Activated naive CD4-positive, alpha-beta T cell treated with anti-CD3 and anti-CD28 coated beads for 36 hours (primary cell): ENCODE data around the gene CPEB1. TPM values are rescaled to one million over a fixed set of nuclear protein-coding genes. Genes with fewer than 3 reads are reported as not detected.
"Not testable (repeated sequence)": the region's sequence is repeated elsewhere in the genome, so short reads cannot be mapped to it uniquely, and the experiment has no call there.

Experiments used
- CTCF ChIA-PET: fragments of 350-600 bp; sonication (Branson Sonifier 250); formaldehyde crosslinking; loops from one replicate; lab custom pipeline; 2021; ENCODE audit warnings: antibody characterized with exemption; lab: Charles Lee
- DNase-seq: peaks from one replicate; pipeline ENCODE4 v3.0.0-alpha.2; 2020
- H3K27ac Mint-ChIP-seq: one replicate; pipeline ENCODE4 v1.8.0; 2021; ENCODE audit warnings: mild to moderate bottlenecking, mixed read lengths
- H3K27me3 Mint-ChIP-seq: one replicate; pipeline ENCODE4 v1.8.0; 2021; ENCODE audit warnings: low read depth, mixed read lengths
- H3K36me3 Mint-ChIP-seq: one replicate; pipeline ENCODE4 v1.8.0; 2021; ENCODE audit warnings: low read depth, mixed read lengths
- H3K4me1 Mint-ChIP-seq: one replicate; pipeline ENCODE4 v1.8.0; 2021; ENCODE audit warnings: low read depth, mixed read lengths
- H3K4me3 Mint-ChIP-seq: one replicate; pipeline ENCODE4 v1.8.0; 2021; ENCODE audit warnings: mild to moderate bottlenecking, moderate library complexity, mixed read lengths
- H3K9me3 Mint-ChIP-seq: one replicate; pipeline ENCODE4 v1.8.0; 2021; ENCODE audit warnings: mixed read lengths
- intact Hi-C: fragments of 100-400 bp; cut with micrococcal nuclease; formaldehyde crosslinking; loops from one replicate; pipeline ENCODE4 v1.15.1; 2023
- total RNA-seq, 2 experiments: library from RNA; stranded (reverse); gene quantifications; one replicate each; pipeline ENCODE4 v1.2.3, GENCODE V29; 2021

Gene CPEB1
- total RNA-seq, 2 experiments from 2014 or later, result 0.10 TPM; not detected in 1

- intact Hi-C loops, result loop anchor here (1.0 kb wide), 6 partner anchors 141 to 528 kb away; partner anchors contain the start of genes AP3B2, BTBD1 and C15orf40
- Mint-ChIP-seq H3K27me3 (no peaks in the 10 kb centered on the region), H3K9me3 (no peaks in the 10 kb centered on the region), H3K36me3 (peaks cover 56% of the 10 kb centered on the region), H3K27ac (peak overlapping the region; percentile 96), H3K4me1 (peaks cover 34% of the 10 kb centered on the region), H3K4me3 (peak overlapping the region; percentile 85)
- DNase-seq, result peak; percentile 17
- CTCF ChIA-PET, result interaction anchor here (0.6 to 2.3 kb wide), 4 partner anchors 9 to 1591 kb away, joined by 3 to 17 read pairs (median 10); no protein-coding TSS in a partner anchor
Measured at GRCh38 chr15:82539691-82540054, 107.5 kb downstream of the CPEB1 start.

- CTCF ChIA-PET, result interaction anchor here (0.6 to 2.3 kb wide), 4 partner anchors 8 to 1590 kb away, joined by 3 to 17 read pairs (median 8); no protein-coding TSS in a partner anchor
- H3K4me3 Mint-ChIP-seq, result peak overlapping the region; percentile 85
- peak overlapping the region; percentile 96 for H3K27ac Mint-ChIP-seq
- no peaks in the 10 kb centered on the region for H3K27me3 Mint-ChIP-seq
- H3K4me1 Mint-ChIP-seq, result peaks cover 39% of the 10 kb centered on the region
- intact Hi-C loops, result no loop called here
- no peaks in the 10 kb centered on the region for H3K9me3 Mint-ChIP-seq
- peaks cover 62% of the 10 kb centered on the region for H3K36me3 Mint-ChIP-seq
- no peak for DNase-seq
Measured at GRCh38 chr15:82538961-82539690, 108.0 kb downstream of the CPEB1 start.

GRCh38 chr15:82537351-82537908 lies 109.7 kb downstream of the CPEB1 start:
- H3K4me1 Mint-ChIP-seq, result peaks cover 39% of the 10 kb centered on the region
- peak overlapping the region; percentile 85 for H3K4me3 Mint-ChIP-seq
- H3K27ac Mint-ChIP-seq, result peak overlapping the region; percentile 96
- no peaks in the 10 kb centered on the region for H3K27me3 Mint-ChIP-seq
- CTCF ChIA-PET, result interaction anchor here (1.4 kb wide), 1 partner anchor 9 kb away, joined by 3 read pairs; no protein-coding TSS in a partner anchor
- intact Hi-C loops, result no loop called here
- H3K36me3 Mint-ChIP-seq, result peaks cover 69% of the 10 kb centered on the region
- H3K9me3 Mint-ChIP-seq, result no peaks in the 10 kb centered on the region
- no peak for DNase-seq

GRCh38 chr15:82536409-82537350 lies 110.5 kb downstream of the CPEB1 start:
- Mint-ChIP-seq H3K27ac (peak overlapping the region; percentile 96), H3K4me3 (peak overlapping the region; percentile 85), H3K4me1 (peaks cover 39% of the 10 kb centered on the region), H3K27me3 (no peaks in the 10 kb centered on the region), H3K36me3 (peaks cover 69% of the 10 kb centered on the region), H3K9me3 (no peaks in the 10 kb centered on the region)
- CTCF ChIA-PET, result interaction anchor here (1.2 kb wide), 1 partner anchor 463 kb away, joined by 5 read pairs; no protein-coding TSS in a partner anchor
- no peak for DNase-seq
- intact Hi-C loops, result no loop called here

GRCh38 chr15:82535566-82536408 lies 111.4 kb downstream of the CPEB1 start:
- Mint-ChIP-seq H3K36me3 (peaks cover 64% of the 10 kb centered on the region), H3K27me3 (no peaks in the 10 kb centered on the region), H3K4me3 (no peak overlapping the region), H3K27ac (peak overlapping the region; percentile 96), H3K4me1 (peaks cover 42% of the 10 kb centered on the region), H3K9me3 (no peaks in the 10 kb centered on the region)
- DNase-seq, result no peak
- intact Hi-C loops, result no loop called here
- CTCF ChIA-PET, result interaction anchor here (1.2 kb wide), 1 partner anchor 464 kb away, joined by 5 read pairs; no protein-coding TSS in a partner anchor

- CTCF ChIA-PET, result interaction anchor here (1.2 kb wide), 2 partner anchors 465 to 476 kb away, joined by 3 to 5 read pairs; partner anchors contain the start of gene C15orf40
Measured at GRCh38 chr15:82535151-82535550, 112.0 kb downstream of the CPEB1 start.

GRCh38 chr15:82534457-82534861 lies 112.7 kb downstream of the CPEB1 start:
- H3K4me3 Mint-ChIP-seq, DNase-seq, H3K9me3 Mint-ChIP-seq, H3K27me3 Mint-ChIP-seq, intact Hi-C loops: not testable (repeated sequence)
- CTCF ChIA-PET, result interaction anchor here (1.2 kb wide), 1 partner anchor 477 kb away, joined by 3 read pairs; the partner anchor contains the start of gene C15orf40
- Mint-ChIP-seq H3K36me3 (peaks cover 53% of the 10 kb centered on the region), H3K4me1 (peaks cover 44% of the 10 kb centered on the region), H3K27ac (peak overlapping the region; percentile 28)

More at GRCh38 chr15:82535151-82535550, 112.0 kb downstream of the CPEB1 start:
- peaks cover 44% of the 10 kb centered on the region for H3K4me1 Mint-ChIP-seq
- H3K27me3 Mint-ChIP-seq, DNase-seq, intact Hi-C loops, H3K9me3 Mint-ChIP-seq, H3K4me3 Mint-ChIP-seq: not testable (repeated sequence)
- H3K27ac Mint-ChIP-seq, result peak overlapping the region; percentile 81
- H3K36me3 Mint-ChIP-seq, result peaks cover 60% of the 10 kb centered on the region

- Mint-ChIP-seq H3K4me3 (no peak overlapping the region), H3K36me3 (peaks cover 47% of the 10 kb centered on the region), H3K9me3 (no peaks in the 10 kb centered on the region), H3K27ac (peak overlapping the region; percentile 28), H3K27me3 (no peaks in the 10 kb centered on the region), H3K4me1 (peaks cover 40% of the 10 kb centered on the region)
- CTCF ChIA-PET, result no interaction called here
- DNase-seq, result no peak
- intact Hi-C loops, result no loop called here
Measured at GRCh38 chr15:82533801-82534200, 113.4 kb downstream of the CPEB1 start.

- no peak overlapping the region for H3K4me3 Mint-ChIP-seq
- peaks cover 39% of the 10 kb centered on the region for H3K36me3 Mint-ChIP-seq
Measured at GRCh38 chr15:82532991-82533481, 114.1 kb downstream of the CPEB1 start.

GRCh38 chr15:82532383-82532990 lies 114.7 kb downstream of the CPEB1 start:
- peaks cover 33% of the 10 kb centered on the region for H3K36me3 Mint-ChIP-seq
- H3K27me3 Mint-ChIP-seq, result no peaks in the 10 kb centered on the region
- CTCF ChIA-PET, result interaction anchor here (0.8 to 1.9 kb wide), 2 partner anchors 11 to 16 kb away, joined by 3 to 8 read pairs; no protein-coding TSS in a partner anchor
- H3K9me3 Mint-ChIP-seq, result no peaks in the 10 kb centered on the region
- no peak overlapping the region for H3K4me3 Mint-ChIP-seq
- peaks cover 29% of the 10 kb centered on the region for H3K4me1 Mint-ChIP-seq
- intact Hi-C loops, result no loop called here
- no peak for DNase-seq
- no peak overlapping the region for H3K27ac Mint-ChIP-seq

More at GRCh38 chr15:82532991-82533481, 114.1 kb downstream of the CPEB1 start:
- no peak for DNase-seq
- CTCF ChIA-PET, result no interaction called here
- H3K4me1 Mint-ChIP-seq, result peaks cover 34% of the 10 kb centered on the region
- H3K9me3 Mint-ChIP-seq, result no peaks in the 10 kb centered on the region
- no peak overlapping the region for H3K27ac Mint-ChIP-seq
- H3K27me3 Mint-ChIP-seq, result no peaks in the 10 kb centered on the region
- intact Hi-C loops, result no loop called here
